Measurements from ENCODE around the gene SLC38A11.

DNA sequence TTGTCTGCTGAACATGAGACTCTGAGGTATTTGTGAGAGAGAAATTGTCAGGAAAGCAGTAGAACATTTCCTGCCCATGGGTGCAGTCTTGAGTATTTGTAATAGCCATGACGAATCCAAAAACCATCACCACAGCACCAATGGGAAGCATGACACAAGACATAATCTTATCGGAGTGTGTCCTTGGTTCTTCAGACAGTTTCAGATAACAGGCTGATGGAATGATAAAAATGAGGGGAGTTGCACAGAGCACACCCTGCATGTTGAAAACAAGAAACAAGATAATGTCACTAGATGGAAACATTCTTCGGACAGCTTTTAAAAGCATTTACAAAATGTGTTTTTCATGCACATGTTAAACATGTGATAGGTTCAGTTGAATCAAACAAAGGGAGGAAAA lies 56.9 kb downstream of the SLC38A11 start:
- TF ChIP-seq, protein P1, sequence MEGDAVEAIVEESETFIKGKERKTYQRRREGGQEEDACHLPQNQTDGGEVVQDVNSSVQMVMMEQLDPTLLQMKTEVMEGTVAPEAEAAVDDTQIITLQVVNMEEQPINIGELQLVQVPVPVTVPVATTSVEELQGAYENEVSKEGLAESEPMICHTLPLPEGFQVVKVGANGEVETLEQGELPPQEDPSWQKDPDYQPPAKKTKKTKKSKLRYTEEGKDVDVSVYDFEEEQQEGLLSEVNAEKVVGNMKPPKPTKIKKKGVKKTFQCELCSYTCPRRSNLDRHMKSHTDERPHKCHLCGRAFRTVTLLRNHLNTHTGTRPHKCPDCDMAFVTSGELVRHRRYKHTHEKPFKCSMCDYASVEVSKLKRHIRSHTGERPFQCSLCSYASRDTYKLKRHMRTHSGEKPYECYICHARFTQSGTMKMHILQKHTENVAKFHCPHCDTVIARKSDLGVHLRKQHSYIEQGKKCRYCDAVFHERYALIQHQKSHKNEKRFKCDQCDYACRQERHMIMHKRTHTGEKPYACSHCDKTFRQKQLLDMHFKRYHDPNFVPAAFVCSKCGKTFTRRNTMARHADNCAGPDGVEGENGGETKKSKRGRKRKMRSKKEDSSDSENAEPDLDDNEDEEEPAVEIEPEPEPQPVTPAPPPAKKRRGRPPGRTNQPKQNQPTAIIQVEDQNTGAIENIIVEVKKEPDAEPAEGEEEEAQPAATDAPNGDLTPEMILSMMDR (IDR thresholded peaks at IDR 0.05 in 4 of 5, conservative IDR thresholded peaks at IDR 0.05 in 1 of 5) = no peak
- no peak for TF ChIP-seq POLR2A (IDR thresholded peaks at IDR 0.05)
